HepG2 (cell line): Measurements from ENCODE around the gene DNM1. TPM values are rescaled to one million over a fixed set of nuclear protein-coding genes. Genes with fewer than 3 reads are reported as not detected.

ENCODE experiments used
- ATAC-seq: fragments of 200-7000 bp; cut with Tn5 transposase; 3 replicates; pipeline ENCODE4 v1.9.1; 2020; ENCODE audit warnings: mild to moderate bottlenecking, moderate library complexity
- BruUV-seq: library from RNA; stranded (reverse); fragments of 400-500 nt; replicated peaks from 2 replicates; lab custom pipeline; 2021; lab: Mats Ljungman, UMichigan
- CTCF ChIA-PET: fragments of 300-600 bp; formaldehyde crosslinking; extraction: SDS; loops from one replicate; lab custom pipeline; 2021; ENCODE audit warnings: low total read pairs, inconsistent platforms, low intra/inter-chr PET ratio; lab: Yijun Ruan, JAX
- POLR2A ChIA-PET: fragments of 350-600 bp; sonication (Branson Sonifier 250); formaldehyde crosslinking; loops from one replicate; lab custom pipeline; 2020; ENCODE audit warnings: antibody characterized with exemption, inconsistent platforms; lab: Yijun Ruan, JAX
- DNase-seq: peaks from one replicate; pipeline ENCODE4 v3.0.0-alpha.2; 2015; ENCODE audit warnings: low spot score
- FAIRE-seq: peaks from 3 replicates; lab custom pipeline; 2011; peaks lifted over from hg19 to GRCh38; lab: Jason Lieb, UNC
- H2AFZ ChIP-seq: one replicate; pipeline ENCODE4 v1.6.1; 2011; ENCODE audit warnings: low read length, inconsistent platforms
- H3K27ac ChIP-seq: fragments of 300-600 bp; 3 replicates; pipeline ENCODE4 v1.8.0; 2011; ENCODE audit warnings: mixed run types, mild to moderate bottlenecking, mixed read lengths, low read length, inconsistent platforms; ENCODE audit not compliant: insufficient read depth; ENCODE audit errors: extremely low read length
- H3K27me3 ChIP-seq, 2 experiments: fragments of 200-600 bp in 1 of 2; 2 replicates in 1 of 2; 3 replicates in 1 of 2; pipeline versions ENCODE4 v1.6.0 to v1.8.0; 2011; ENCODE audit warnings: low read length in 2 of 2, mild to moderate bottlenecking in 2 of 2, moderate library complexity in 2 of 2, inconsistent platforms in 1 of 2; ENCODE audit not compliant: insufficient read depth in 2 of 2, control insufficient read depth in 1 of 2
- H3K36me3 ChIP-seq, 2 experiments: fragments of 200-600 bp in 1 of 2; replicated peaks in 1 of 2; 2 replicates in 1 of 2; 3 replicates in 1 of 2; pipeline versions ENCODE4 v1.5.1 to v1.8.0; 2011; ENCODE audit warnings: low read length in 2 of 2, inconsistent platforms in 1 of 2; ENCODE audit not compliant: insufficient read depth in 2 of 2, control insufficient read depth in 1 of 2
- H3K4me1 ChIP-seq: 2 replicates; pipeline ENCODE4 v1.5.1; 2012; ENCODE audit warnings: low read length, inconsistent platforms; ENCODE audit not compliant: insufficient read depth
- H3K4me2 ChIP-seq: 2 replicates; pipeline ENCODE4 v1.6.0; 2011; ENCODE audit warnings: low read depth, low read length, inconsistent platforms
- H3K4me3 ChIP-seq, 3 experiments: fragments of 200-600 bp in 1 of 3; sonication (generic), shearing (Covaris generic) in 1 of 3; replicated peaks in 1 of 3; 2 replicates each; pipeline ENCODE4 v1.5.1; 2011 to 2016; ENCODE audit warnings: low read length in 3 of 3, inconsistent platforms in 2 of 3, low read depth in 2 of 3, mild to moderate bottlenecking in 2 of 3, control low read depth in 1 of 3, mixed read lengths in 1 of 3; ENCODE audit not compliant: insufficient read depth in 1 of 3
- H3K79me2 ChIP-seq: one replicate; pipeline ENCODE4 v1.6.1; 2011; ENCODE audit warnings: low read length, inconsistent platforms; ENCODE audit not compliant: insufficient read depth
- H3K9ac ChIP-seq: 2 replicates; pipeline ENCODE4 v1.6.0; 2011; ENCODE audit warnings: mild to moderate bottlenecking, low read depth, low read length, inconsistent platforms; ENCODE audit not compliant: insufficient read depth
- H3K9me3 ChIP-seq: 2 replicates; pipeline ENCODE4 v1.5.1; 2012; ENCODE audit warnings: mild to moderate bottlenecking, low read length
- H4K20me1 ChIP-seq: 2 replicates; pipeline ENCODE4 v1.6.0; 2011; ENCODE audit warnings: inconsistent platforms, mild to moderate bottlenecking, low read length, moderate library complexity; ENCODE audit not compliant: insufficient read depth
- ATAD3A ChIP-seq: sonication (generic); formaldehyde crosslinking; IDR thresholded peaks from 2 replicates; pipeline ENCODE4 v1.4.0; 2020; ENCODE audit warnings: missing genetic modification reagents
- CBFB ChIP-seq: sonication (generic); formaldehyde crosslinking; IDR thresholded peaks from 2 replicates; pipeline ENCODE4 v1.4.0; 2020; ENCODE audit warnings: missing genetic modification reagents
- E2F5 ChIP-seq: sonication (generic); formaldehyde crosslinking; conservative IDR thresholded peaks from 2 replicates; pipeline ENCODE4 v1.4.0; 2020; ENCODE audit warnings: missing genetic modification reagents
- ETV5 ChIP-seq: IDR thresholded peaks from 2 replicates; pipeline ENCODE4 v1.6.1; 2018; ENCODE audit warnings: missing biosample characterization, missing genetic modification reagents, inconsistent platforms, borderline replicate concordance
- FOXM1 ChIP-seq: sonication (generic); formaldehyde crosslinking; IDR thresholded peaks from 2 replicates; pipeline ENCODE4 v1.5.0; 2020; ENCODE audit warnings: missing genetic modification reagents
- GABPA ChIP-seq, 2 experiments: IDR thresholded peaks; 2 replicates each; pipeline ENCODE4 v1.6.1; 2011 to 2016; ENCODE audit warnings: low read depth in 2 of 2, low read length in 1 of 2, missing biosample characterization in 1 of 2, missing genetic modification characterization in 1 of 2
- HDAC1 ChIP-seq: sonication (generic); formaldehyde crosslinking; IDR thresholded peaks from 2 replicates; pipeline ENCODE4 v1.5.1; 2020; ENCODE audit warnings: mild to moderate bottlenecking, missing genetic modification reagents
- MED8 ChIP-seq: sonication (generic); formaldehyde crosslinking; IDR thresholded peaks from 2 replicates; pipeline ENCODE4 v1.8.1; 2023; ENCODE audit warnings: mild to moderate bottlenecking, missing genetic modification reagents; ENCODE audit not compliant: insufficient replicate concordance
- NKX3-1 ChIP-seq: sonication (generic); formaldehyde crosslinking; IDR thresholded peaks from 2 replicates; pipeline ENCODE4 v1.5.0; 2020; ENCODE audit warnings: missing genetic modification reagents
- RFX5 ChIP-seq: IDR thresholded peaks from 2 replicates; pipeline ENCODE4 v1.6.1; 2011; ENCODE audit warnings: low read depth, low read length, improper control_type of control experiment
- SAFB2 ChIP-seq: sonication (generic); formaldehyde crosslinking; IDR thresholded peaks from 2 replicates; pipeline ENCODE4 v1.5.1; 2020; ENCODE audit warnings: missing genetic modification reagents, low read depth, mild to moderate bottlenecking, borderline replicate concordance
- SRY ChIP-seq: sonication (generic); formaldehyde crosslinking; IDR thresholded peaks from 2 replicates; pipeline ENCODE4 v1.8.0; 2022; ENCODE audit warnings: mild to moderate bottlenecking, missing genetic modification reagents
- TRIM24 ChIP-seq: sonication (generic); formaldehyde crosslinking; IDR thresholded peaks from 2 replicates; pipeline ENCODE4 v1.8.0; 2022; ENCODE audit warnings: mild to moderate bottlenecking, missing genetic modification reagents
- ZBTB3 ChIP-seq: sonication (generic); formaldehyde crosslinking; IDR thresholded peaks from 2 replicates; pipeline ENCODE4 v1.4.0; 2020; ENCODE audit warnings: low read depth, mild to moderate bottlenecking, moderate library complexity, missing genetic modification reagents, borderline replicate concordance
- ZGPAT ChIP-seq: IDR thresholded peaks from 2 replicates; pipeline ENCODE4 v1.6.1; 2016; ENCODE audit warnings: mild to moderate bottlenecking
- ZNF3 ChIP-seq: IDR thresholded peaks from 2 replicates; pipeline ENCODE4 v1.7.0; 2017; ENCODE audit warnings: inconsistent platforms
- ZNF563 ChIP-seq: sonication (generic); formaldehyde crosslinking; IDR thresholded peaks from 2 replicates; pipeline ENCODE4 v1.8.0; 2022; ENCODE audit warnings: mild to moderate bottlenecking, moderate library complexity, missing genetic modification reagents
- ZNF570 ChIP-seq: sonication (generic); formaldehyde crosslinking; IDR thresholded peaks from 2 replicates; pipeline ENCODE4 v1.4.0; 2020; ENCODE audit warnings: mild to moderate bottlenecking, missing genetic modification reagents, borderline replicate concordance
- ZNF800 ChIP-seq: sonication (generic); formaldehyde crosslinking; IDR thresholded peaks from 2 replicates; pipeline ENCODE4 v1.4.0; 2020; ENCODE audit warnings: missing genetic modification reagents
- ZNF878 ChIP-seq: sonication (generic); formaldehyde crosslinking; IDR thresholded peaks from 2 replicates; pipeline ENCODE4 v1.8.1; 2023; ENCODE audit warnings: mild to moderate bottlenecking, missing genetic modification reagents, moderate library complexity
- WGBS: methylation state at CpG from one replicate; pipeline ENCODE4 v1.1.6; 2017; ENCODE audit warnings: low lambda C conversion rate; 5-methylcytosine and 5-hydroxymethylcytosine counted together
- in situ Hi-C: cut with HindIII; loops from 2 replicates; pipeline ENCODE4 v1.10.0; 2017; ENCODE audit warnings: low pct_unique_long_range_greater_than_20kb; ENCODE audit not compliant: extremely low pct_ligation_motif_present
- intact Hi-C: fragments of 100-400 bp; cut with micrococcal nuclease; formaldehyde crosslinking; loops from one replicate; pipeline ENCODE4 v1.10.0; 2022; ENCODE audit not compliant: unreplicated experiment
- polyA plus RNA-seq, 8 experiments: library from polyadenylated mRNA; depleted of rRNA in 3 of 8; stranded (reverse) in 7 of 8; unstranded in 1 of 8; fragments of >200 nt; fragmentation: Illumina TruSeq in 4 of 8; extraction: Trizol in 4 of 8; gene quantifications; 2 replicates each; pipeline versions ENCODE4 v1.2.1 to v1.2.3, GENCODE V29; 2011 to 2016; ENCODE audit warnings: low read depth in 4 of 8, missing spikeins in 1 of 8, mixed read lengths in 1 of 8; ENCODE audit not compliant: insufficient read depth in 1 of 8
- total RNA-seq, 5 experiments: library from RNA; depleted of rRNA; stranded (reverse); fragments of >200 nt; fragmentation: Illumina TruSeq; extraction: Trizol; gene quantifications; 2 replicates each; pipeline ENCODE4 v1.2.3, GENCODE V29; 2016; ENCODE audit warnings: low read depth in 1 of 5

DNM1 gene
- total and polyA plus RNA-seq, 2 of the 13 experiments (the other 11 are each of a cell fraction or from before 2014, with no cell fraction given) = 0.13 to 0.58 TPM

- peak within 1 kb of the TSS; percentile 36 for H2AFZ ChIP-seq
- POLR2A ChIA-PET = interaction anchor here (0.6 to 2.8 kb wide), 20 partner anchors 9 to 615 kb away, joined by 3 to 36 read pairs (median 5); partner anchors contain the start of genes GOLGA2, LCN2 and SWI5
- DNase-seq = peak; percentile 84
- TF ChIP-seq ZNF878 (CRISPR knock-in tag) (no peak), SRY (peak; percentile 43; the same call in 1 of the 2 replicates), GABPA (IDR thresholded peaks at IDR 0.05; ENCODE audit: low read depth, low read length) (peak; percentile 58), GABPA (CRISPR knock-in tag; IDR thresholded peaks at IDR 0.05; ENCODE audit: low read depth) (peak; percentile 48), FOXM1 (CRISPR knock-in tag) (no peak), ZNF3 (CRISPR knock-in tag) (no peak), SAFB2 (0 out of 2 replicates have a peak, but pooled peaks have one; percentile 59), ZGPAT (CRISPR knock-in tag) (peak; percentile 28; the same call in 1 of the 2 replicates), ZBTB3 (CRISPR knock-in tag) (no peak), ZNF800 (CRISPR knock-in tag) (0 out of 2 replicates have a peak, but pooled peaks have one; percentile 29), E2F5 (CRISPR knock-in tag) (0 out of 2 replicates have a peak, but pooled peaks have one; percentile 44), ZNF570 (CRISPR knock-in tag) (no peak), HDAC1 (CRISPR knock-in tag) (peak; percentile 24), MED8 (CRISPR knock-in tag) (peak; percentile 50), CBFB (CRISPR knock-in tag) (0 out of 2 replicates have a peak, but pooled peaks have one; percentile 17), RFX5 (no peak), ETV5 (CRISPR knock-in tag) (peak; percentile 85), ATAD3A (CRISPR knock-in tag) (no peak), ZNF563 (CRISPR knock-in tag) (peak; percentile 41; the same call in 1 of the 2 replicates), NKX3-1 (CRISPR knock-in tag) (no peak), TRIM24 (CRISPR knock-in tag) (no peak)
These were observed 43.2 kb upstream of the DNM1 start, which contains the start of gene BBLN for GRCh38 chr9:128159784-128160602. BBLN (plus strand) TSS chr9:128160265; CDS start chr9:128160408, 143 bp downstream.

More at GRCh38 chr9:128159784-128160602, 43.2 kb upstream of the DNM1 start, which contains the start of gene BBLN:
- in situ Hi-C loops = no loop called here
- no TSS peak for BruUV-seq
- Histone ChIP-seq H3K27me3 (0 out of 5 replicates have a peak, but pooled peaks cover 0 to 3% of the 10 kb centered on the region in 2 experiments), H3K4me3 (peak within 1 kb of the TSS; percentile 71 to 97 (median 92)), H4K20me1 (no peaks in the 10 kb centered on the region), H3K9me3 (no peaks in the 10 kb centered on the region), H3K79me2 (no peaks in the 10 kb centered on the region), H3K27ac (peak within 1 kb of the TSS; percentile 71), H3K4me1 (peaks cover 16% of the 10 kb centered on the region), H3K4me2 (peak within 1 kb of the TSS; percentile 95), H3K9ac (peak within 1 kb of the TSS; percentile 77), H3K36me3 (peaks cover 5 to 20% of the 10 kb centered on the region in 2 experiments; a peak in 4 of 5 replicates)
- ATAC-seq (peak; percentile 88), FAIRE-seq (peak; percentile 65)
- intact Hi-C loops = no loop called here
- CTCF ChIA-PET = interaction anchor here (0.5 kb wide), 1 partner anchor 152 kb away, joined by 3 read pairs; no protein-coding TSS in a partner anchor
- WGBS = 0% methylated on average over 46 of the region's 77 CpGs
